Gastrocnemius medialis (tissue), 4 donors: ENCODE results near the gene ABHD17A.

Experiments used
- CTCF ChIP-seq, 5 experiments: fragments of 450-650 bp in 3 of 5; fragments of 200-600 bp in 2 of 5; sonication (generic) in 2 of 5; IDR thresholded peaks in 4 of 5; conservative IDR thresholded peaks in 1 of 5; 1 replicate in 4 of 5; 2 replicates in 1 of 5; pipeline ENCODE4 v1.5.1; 2016 to 2019; ENCODE audit warnings: antibody characterized with exemption in 5 of 5, mild to moderate bottlenecking in 3 of 5, moderate library complexity in 3 of 5
- POLR2A ChIP-seq, 2 donors: fragments of 450-650 bp; IDR thresholded peaks; one replicate each; pipeline ENCODE4 v1.6.1; 2017; ENCODE audit warnings: antibody characterized with exemption in 2 of 2, mild to moderate bottlenecking in 2 of 2, moderate library complexity in 2 of 2

DNA sequence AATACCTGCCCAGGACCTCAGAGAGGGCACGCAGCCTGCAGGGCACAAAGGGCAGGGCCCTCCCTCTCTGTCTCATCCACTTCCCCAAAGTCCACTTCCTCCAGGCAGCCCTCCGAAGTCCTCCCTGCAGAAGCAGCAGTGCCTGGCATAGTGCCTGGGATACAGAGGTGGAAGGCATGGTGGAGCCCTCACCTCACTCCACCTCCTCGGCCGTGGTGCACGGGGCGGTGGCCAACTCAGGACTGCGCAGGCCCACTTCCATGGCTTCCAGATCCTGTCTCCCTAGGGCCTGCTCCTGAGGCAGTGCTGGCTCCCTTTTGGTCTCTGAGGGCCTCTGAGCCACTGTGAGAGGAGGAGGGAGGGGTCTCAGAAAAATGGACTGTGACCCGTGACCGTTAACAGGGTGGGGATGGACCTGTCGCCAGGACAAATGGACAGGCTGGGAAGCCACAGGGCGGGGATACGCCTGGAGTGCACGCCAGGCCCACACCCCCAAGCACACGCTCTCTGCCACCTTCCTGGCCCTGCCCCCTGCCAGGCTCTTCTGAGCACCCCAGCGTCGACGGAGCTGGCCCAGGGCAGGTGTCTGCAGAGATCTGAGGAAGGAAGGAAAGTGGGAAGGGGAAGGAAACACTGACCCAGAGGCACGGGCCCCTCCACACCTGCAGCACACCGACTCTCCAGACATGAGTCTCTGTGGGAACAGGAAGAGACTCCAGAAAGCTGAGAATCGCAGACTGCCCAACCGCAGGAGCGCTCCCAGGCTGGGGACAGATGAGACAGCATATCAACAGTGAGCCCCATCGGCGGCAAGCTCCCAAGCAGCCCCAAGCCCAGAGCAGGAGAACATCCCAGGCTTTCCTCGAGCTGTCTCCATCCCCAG lies 45.4 kb downstream of the ABHD17A start:
- TF ChIP-seq CTCF (IDR thresholded peaks at IDR 0.05 in 4 of 5, conservative IDR thresholded peaks at IDR 0.05 in 1 of 5): no peak
- no peak for TF ChIP-seq POLR2A (IDR thresholded peaks at IDR 0.05)
